OCI-LY7 (cell line): ENCODE data around the gene CCDC15. TPM values are rescaled to one million over a fixed set of nuclear protein-coding genes. Genes with fewer than 3 reads are reported as not detected.

ENCODE experiments used
- BruUV-seq: library from RNA; stranded (reverse); fragments of 400-500 nt; replicated peaks from 2 replicates; lab custom pipeline; 2021; lab: Mats Ljungman, UMichigan
- CTCF ChIA-PET: fragments of 300-600 bp; sonication (Branson Sonifier 250); formaldehyde crosslinking; loops from one replicate; lab custom pipeline; 2022; ENCODE audit warnings: antibody characterized with exemption; ENCODE audit not compliant: unreplicated experiment; lab: Charles Lee
- POLR2A ChIA-PET: fragments of 300-600 bp; sonication (Branson Sonifier 250); formaldehyde crosslinking; loops from one replicate; lab custom pipeline; 2022; ENCODE audit warnings: antibody characterized with exemption; lab: Charles Lee
- DNase-seq: peaks from one replicate; pipeline ENCODE4 v3.0.0-alpha.2; 2015; ENCODE audit warnings: low spot score
- H2AFZ ChIP-seq: fragments of 200-600 bp; sonication (generic), shearing (Covaris generic); 2 replicates; pipeline ENCODE4 v1.6.1; 2014; ENCODE audit warnings: mild to moderate bottlenecking, antibody characterized with exemption, low read length, moderate library complexity
- H3K27ac ChIP-seq: fragments of 200-600 bp; sonication (generic); 2 replicates; pipeline ENCODE4 v1.5.1; 2014; ENCODE audit warnings: mixed run types, low read depth, mild to moderate bottlenecking, moderate library complexity, low read length, inconsistent platforms; ENCODE audit not compliant: poor library complexity, severe bottlenecking
- H3K36me3 ChIP-seq: fragments of 200-600 bp; sonication (generic); 2 replicates; pipeline ENCODE4 v1.6.1; 2014; ENCODE audit warnings: mild to moderate bottlenecking, antibody characterized with exemption, low read length, moderate library complexity, mixed read lengths; ENCODE audit not compliant: insufficient read depth
- H3K4me1 ChIP-seq: fragments of 200-600 bp; sonication (generic); 2 replicates; pipeline ENCODE4 v1.5.1; 2014; ENCODE audit warnings: mild to moderate bottlenecking, low read length; ENCODE audit not compliant: insufficient read depth, poor library complexity, severe bottlenecking
- H3K4me2 ChIP-seq: fragments of 200-600 bp; sonication (generic); 2 replicates; pipeline ENCODE4 v1.6.1; 2014; ENCODE audit warnings: mild to moderate bottlenecking, low read length
- H3K4me3 ChIP-seq: fragments of 200-600 bp; sonication (generic); 2 replicates; pipeline ENCODE4 v1.5.1; 2014; ENCODE audit warnings: mild to moderate bottlenecking, low read depth, low read length; ENCODE audit not compliant: poor library complexity, severe bottlenecking
- H3K79me2 ChIP-seq: fragments of 200-600 bp; sonication (generic); 2 replicates; pipeline ENCODE4 v1.6.1; 2016; ENCODE audit warnings: low read depth, mild to moderate bottlenecking, low read length, moderate library complexity, mixed read lengths; ENCODE audit not compliant: insufficient read depth
- H3K9me2 ChIP-seq: fragments of 200-600 bp; sonication (generic); 2 replicates; pipeline ENCODE4 v1.6.1; 2016; ENCODE audit warnings: mild to moderate bottlenecking, low read length, mixed read lengths; ENCODE audit not compliant: insufficient read depth
- H3K9me3 ChIP-seq: fragments of 200-600 bp; sonication (generic); 2 replicates; pipeline ENCODE4 v1.6.1; 2014; ENCODE audit warnings: mild to moderate bottlenecking, mixed run types, low read length, mixed read lengths
- H4K20me1 ChIP-seq: fragments of 200-600 bp; sonication (generic); 2 replicates; pipeline ENCODE4 v1.6.1; 2014; ENCODE audit warnings: mild to moderate bottlenecking, antibody characterized with exemption, low read length, moderate library complexity, mixed read lengths; ENCODE audit not compliant: insufficient read depth
- CTCF ChIP-seq: fragments of 200-600 bp; sonication (generic); conservative IDR thresholded peaks from 2 replicates; pipeline ENCODE4 v1.5.1; 2014; ENCODE audit warnings: mild to moderate bottlenecking, antibody characterized with exemption, low read length, moderate library complexity, mixed read lengths
- EZH2phosphoT487 ChIP-seq: fragments of 200-600 bp; sonication (generic); IDR thresholded peaks from 2 replicates; pipeline ENCODE4 v1.6.1; 2018; ENCODE audit warnings: low read depth, borderline replicate concordance, mild to moderate bottlenecking, mixed run types, antibody characterized with exemption, low read length, moderate library complexity, mixed read lengths
- intact Hi-C: fragments of 100-400 bp; cut with micrococcal nuclease; formaldehyde crosslinking; loops from one replicate; pipeline ENCODE4 v1.10.0; 2022; ENCODE audit not compliant: unreplicated experiment
- total RNA-seq, 2 experiments: library from RNA; depleted of rRNA in 1 of 2; stranded (reverse); fragments of >200 nt in 1 of 2; shearing (Covaris generic) in 1 of 2; gene quantifications; 2 replicates each; pipeline ENCODE4 v1.2.3, GENCODE V29; 2014 to 2022

Gene CCDC15
- total RNA-seq, 2 experiments from 2014 or later = 9.6 to 10.6 TPM

- H4K20me1 ChIP-seq = no peaks in the 10 kb centered on the region
- H3K27ac ChIP-seq = no peak overlapping the region
- TF ChIP-seq EZH2phosphoT487 (no peak), CTCF (no peak)
- H3K4me3 ChIP-seq = no peak overlapping the region
- ChIA-PET POLR2A (interaction anchor here (0.6 to 1.2 kb wide), 7 partner anchors 15 to 199 kb away, joined by 3 to 5 read pairs (median 3); no protein-coding TSS in a partner anchor), CTCF (interaction anchor here (0.6 to 1.6 kb wide), 10 partner anchors 12 to 171 kb away, joined by 3 to 12 read pairs (median 4); no protein-coding TSS in a partner anchor)
- intact Hi-C loops = loop anchor here (1.0 to 2.0 kb wide), 2 partner anchors 50 to 258 kb away; no protein-coding TSS in a partner anchor
- no peaks in the 10 kb centered on the region for H3K79me2 ChIP-seq
- BruUV-seq = no TSS peak
- H3K4me1 ChIP-seq = no peaks in the 10 kb centered on the region
- H3K9me2 ChIP-seq = no peaks in the 10 kb centered on the region
- H3K4me2 ChIP-seq = no peak overlapping the region
- no peaks in the 10 kb centered on the region for H3K9me3 ChIP-seq
- H3K36me3 ChIP-seq = 0 out of 2 replicates have a peak, but pooled peaks cover 2% of the 10 kb centered on the region
- no peak overlapping the region for H2AFZ ChIP-seq
- no peak for DNase-seq
Observed at GRCh38 chr11:125090816-125091215, 136.8 kb downstream of the CCDC15 start.

Other genes starting within 250 kb of the CCDC15 start
- 3.3 and 6.8 TPM in 2 replicates for gene NRGN, start 214.3 kb upstream of the CCDC15 start, total RNA-seq (2014; rRNA removed; shearing (Covaris generic))
- 15.3 and 16.9 TPM in 2 replicates for gene NRGN, start 214.3 kb upstream of the CCDC15 start, total RNA-seq (2022)
- not detected in 2 replicates for gene VSIG2, start 201.9 kb upstream of the CCDC15 start, total RNA-seq (2014; rRNA removed; shearing (Covaris generic))
- gene VSIG2, start 201.9 kb upstream of the CCDC15 start, total RNA-seq (2022) = not detected in 2 replicates
- gene ESAM, start 191.9 kb upstream of the CCDC15 start, total RNA-seq (2014; rRNA removed; shearing (Covaris generic)) = 0.15 and 0.35 TPM in 2 replicates
- gene ESAM, start 191.9 kb upstream of the CCDC15 start, total RNA-seq (2022) = 0.49 and 0.83 TPM in 2 replicates
- gene MSANTD2, start 153.8 kb upstream of the CCDC15 start, total RNA-seq (2014; rRNA removed; shearing (Covaris generic)) = 17.7 and 22.1 TPM in 2 replicates
- gene MSANTD2, start 153.8 kb upstream of the CCDC15 start, total RNA-seq (2022) = 21.9 and 23.4 TPM in 2 replicates
- 0.19 and 0.28 TPM in 2 replicates for gene ROBO3, start 88.8 kb upstream of the CCDC15 start, total RNA-seq (2014; rRNA removed; shearing (Covaris generic))
- gene ROBO3, start 88.8 kb upstream of the CCDC15 start, total RNA-seq (2022) = not detected in 2 replicates
- gene ROBO4, start 56.3 kb upstream of the CCDC15 start, total RNA-seq (2014; rRNA removed; shearing (Covaris generic)) = not detected in 2 replicates
- not detected in 2 replicates for gene ROBO4, start 56.3 kb upstream of the CCDC15 start, total RNA-seq (2022)
- not detected in 2 replicates for gene HEPN1, start 35.0 kb upstream of the CCDC15 start, total RNA-seq (2014; rRNA removed; shearing (Covaris generic))
- gene HEPN1, start 35.0 kb upstream of the CCDC15 start, total RNA-seq (2022) = not detected in 2 replicates
- gene HEPACAM, start 18.2 kb upstream of the CCDC15 start, total RNA-seq (2014; rRNA removed; shearing (Covaris generic)) = not detected in 2 replicates
- gene HEPACAM, start 18.2 kb upstream of the CCDC15 start, total RNA-seq (2022) = not detected in 2 replicates
- 0.57 and 0.82 TPM in 2 replicates for gene SLC37A2, start 109.1 kb downstream of the CCDC15 start, total RNA-seq (2014; rRNA removed; shearing (Covaris generic))
- gene SLC37A2, start 109.1 kb downstream of the CCDC15 start, total RNA-seq (2022) = 0.72 and 0.93 TPM in 2 replicates
- 19.6 and 28.1 TPM in 2 replicates for gene TMEM218, start 157.4 kb downstream of the CCDC15 start, total RNA-seq (2014; rRNA removed; shearing (Covaris generic))
- 24.4 and 25.4 TPM in 2 replicates for gene TMEM218, start 157.4 kb downstream of the CCDC15 start, total RNA-seq (2022)
- gene PKNOX2, start 210.5 kb downstream of the CCDC15 start, total RNA-seq (2014; rRNA removed; shearing (Covaris generic)) = not detected in 2 replicates
- not detected in 2 replicates for gene PKNOX2, start 210.5 kb downstream of the CCDC15 start, total RNA-seq (2022)